Suprapubic skin (tissue), 4 donors: ENCODE data around the gene HPSE2. TPM values are rescaled to one million over a fixed set of nuclear protein-coding genes. Genes with fewer than 3 reads are reported as not detected.

ENCODE experiments used
- DNase-seq, 2 donors: peaks; one replicate each; pipeline ENCODE4 v3.0.0-alpha.2; 2019; ENCODE audit warnings: low spot score in 2 of 2
- H3K27ac ChIP-seq: fragments of 200-600 bp; sonication (generic); one replicate; pipeline ENCODE4 v1.5.1; 2019
- H3K27me3 ChIP-seq: fragments of 200-600 bp; sonication (generic); one replicate; pipeline ENCODE4 v1.5.1; 2019
- H3K36me3 ChIP-seq: fragments of 200-600 bp; sonication (generic); one replicate; pipeline ENCODE4 v1.5.1; 2019
- H3K4me1 ChIP-seq: fragments of 200-600 bp; sonication (generic); one replicate; pipeline ENCODE4 v1.5.1; 2019
- H3K4me3 ChIP-seq: fragments of 200-600 bp; sonication (generic); one replicate; pipeline ENCODE4 v1.5.1; 2019; ENCODE audit warnings: mild to moderate bottlenecking
- H3K9me3 ChIP-seq: fragments of 200-600 bp; sonication (generic); one replicate; pipeline ENCODE4 v1.5.1; 2019
- EP300 ChIP-seq: sonication (generic); formaldehyde crosslinking; IDR thresholded peaks from one replicate; pipeline ENCODE4 v1.6.1; 2017; ENCODE audit warnings: antibody characterized with exemption
- POLR2A ChIP-seq, 2 donors: fragments of 450-650 bp; IDR thresholded peaks; one replicate each; pipeline ENCODE4 v1.6.1; 2017; ENCODE audit warnings: antibody characterized with exemption in 2 of 2, mild to moderate bottlenecking in 2 of 2, moderate library complexity in 2 of 2
- POLR2AphosphoS5 ChIP-seq, 3 donors: sonication (generic); formaldehyde crosslinking; IDR thresholded peaks; one replicate each; pipeline ENCODE4 v1.6.1; 2017; ENCODE audit warnings: antibody characterized with exemption in 3 of 3
- WGBS: methylation state at CpG from one replicate; pipeline ENCODE4 v1.1.5; 2018; 5-methylcytosine and 5-hydroxymethylcytosine counted together
- total RNA-seq, 4 donors: library from RNA; depleted of rRNA; stranded (reverse); fragments of >200 nt; gene quantifications; one replicate each; pipeline ENCODE4 v1.1.0, GENCODE V29; 2016
- TF ChIP-seq, protein P1 (sequence below), 2 donors: fragments of 200-600 bp in 1 of 2; fragments of 450-650 bp in 1 of 2; sonication (generic) in 1 of 2; IDR thresholded peaks; one replicate each; pipeline ENCODE4 v1.5.1; 2016 to 2019; ENCODE audit warnings: antibody characterized with exemption in 2 of 2, mild to moderate bottlenecking in 1 of 2, moderate library complexity in 1 of 2

HPSE2 gene
- total RNA-seq, 4 donors from 2014 or later, result 0.95 to 1.3 (median 0.99) TPM

DNA sequence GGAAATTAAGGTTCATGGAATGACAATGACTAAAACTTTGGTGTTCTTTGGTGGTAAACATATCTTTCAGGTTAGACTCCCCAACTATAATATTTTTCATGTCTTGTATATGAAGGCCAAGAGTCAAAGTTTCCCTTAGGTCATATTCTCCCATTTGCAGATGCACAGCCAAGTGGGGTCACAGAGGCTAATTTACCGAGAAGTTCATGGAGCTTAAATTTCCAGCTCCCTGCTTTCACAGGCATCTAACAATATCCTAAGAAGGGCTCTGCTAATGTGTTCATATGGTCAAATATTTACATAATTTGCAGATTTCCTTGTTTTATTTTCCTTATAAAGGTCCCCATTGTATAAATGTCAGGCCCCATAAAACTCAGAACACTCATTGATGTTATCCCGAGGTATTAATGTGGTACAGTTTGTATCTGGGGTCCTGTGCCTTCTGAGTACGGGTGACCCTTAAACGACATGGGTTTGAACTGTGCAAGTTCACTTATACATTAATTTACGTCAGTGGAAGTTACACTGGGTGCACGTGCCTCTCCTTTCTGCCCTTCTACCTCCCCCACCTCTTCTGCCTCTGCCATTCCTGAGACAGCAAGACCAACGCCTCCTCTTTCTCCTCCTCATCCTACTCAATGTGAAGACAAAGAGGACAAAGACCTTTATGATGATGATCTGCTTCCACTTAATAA is 603.0 kb downstream of the HPSE2 start:
- Histone ChIP-seq H3K27ac (no peak overlapping the region), H3K9me3 (no peaks in the 10 kb centered on the region), H3K4me3 (no peak overlapping the region), H3K4me1 (no peaks in the 10 kb centered on the region), H3K27me3 (no peaks in the 10 kb centered on the region), H3K36me3 (no peaks in the 10 kb centered on the region)
- no peak for DNase-seq
- 77% methylated on average over 7 of the region's 7 CpGs for WGBS
- TF ChIP-seq EP300 (no peak), POLR2A (IDR thresholded peaks at IDR 0.05) (no peak), POLR2AphosphoS5 (IDR thresholded peaks at IDR 0.05) (no peak)
- TF ChIP-seq, protein P1, sequence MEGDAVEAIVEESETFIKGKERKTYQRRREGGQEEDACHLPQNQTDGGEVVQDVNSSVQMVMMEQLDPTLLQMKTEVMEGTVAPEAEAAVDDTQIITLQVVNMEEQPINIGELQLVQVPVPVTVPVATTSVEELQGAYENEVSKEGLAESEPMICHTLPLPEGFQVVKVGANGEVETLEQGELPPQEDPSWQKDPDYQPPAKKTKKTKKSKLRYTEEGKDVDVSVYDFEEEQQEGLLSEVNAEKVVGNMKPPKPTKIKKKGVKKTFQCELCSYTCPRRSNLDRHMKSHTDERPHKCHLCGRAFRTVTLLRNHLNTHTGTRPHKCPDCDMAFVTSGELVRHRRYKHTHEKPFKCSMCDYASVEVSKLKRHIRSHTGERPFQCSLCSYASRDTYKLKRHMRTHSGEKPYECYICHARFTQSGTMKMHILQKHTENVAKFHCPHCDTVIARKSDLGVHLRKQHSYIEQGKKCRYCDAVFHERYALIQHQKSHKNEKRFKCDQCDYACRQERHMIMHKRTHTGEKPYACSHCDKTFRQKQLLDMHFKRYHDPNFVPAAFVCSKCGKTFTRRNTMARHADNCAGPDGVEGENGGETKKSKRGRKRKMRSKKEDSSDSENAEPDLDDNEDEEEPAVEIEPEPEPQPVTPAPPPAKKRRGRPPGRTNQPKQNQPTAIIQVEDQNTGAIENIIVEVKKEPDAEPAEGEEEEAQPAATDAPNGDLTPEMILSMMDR (IDR thresholded peaks at IDR 0.05), result no peak

DNA sequence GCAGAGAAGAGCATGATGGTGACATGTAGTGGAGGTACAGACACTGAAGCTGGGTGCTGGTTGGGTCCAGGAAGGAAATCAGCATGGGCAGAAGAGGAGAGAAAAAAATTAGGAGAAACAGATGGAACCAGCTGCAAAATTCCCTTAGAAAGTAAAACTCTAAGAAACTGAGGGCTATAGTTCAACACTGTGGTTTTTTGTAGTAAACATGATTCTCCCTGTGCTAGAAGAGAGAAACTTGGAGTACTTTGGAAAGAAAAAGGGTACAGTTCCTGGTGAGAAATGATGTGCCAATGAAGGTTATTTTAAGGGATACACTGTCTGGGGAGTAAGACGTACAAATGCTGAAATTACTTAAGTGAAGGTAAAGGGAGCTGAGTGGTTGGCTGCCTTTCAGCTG is 607.4 kb downstream of the HPSE2 start:
- H3K9me3 ChIP-seq, result no peaks in the 10 kb centered on the region
- TF ChIP-seq POLR2AphosphoS5 (IDR thresholded peaks at IDR 0.05) (no peak), POLR2A (IDR thresholded peaks at IDR 0.05) (no peak), EP300 (no peak)
- TF ChIP-seq, protein P1 (IDR thresholded peaks at IDR 0.05), result no peak
- 68% methylated on average over 1 of the region's 1 CpG for WGBS
- DNase-seq, result no peak
- no peak overlapping the region for H3K4me3 ChIP-seq
- no peaks in the 10 kb centered on the region for H3K27me3 ChIP-seq
- no peaks in the 10 kb centered on the region for H3K36me3 ChIP-seq
- no peak overlapping the region for H3K27ac ChIP-seq
- H3K4me1 ChIP-seq, result no peaks in the 10 kb centered on the region

DNA sequence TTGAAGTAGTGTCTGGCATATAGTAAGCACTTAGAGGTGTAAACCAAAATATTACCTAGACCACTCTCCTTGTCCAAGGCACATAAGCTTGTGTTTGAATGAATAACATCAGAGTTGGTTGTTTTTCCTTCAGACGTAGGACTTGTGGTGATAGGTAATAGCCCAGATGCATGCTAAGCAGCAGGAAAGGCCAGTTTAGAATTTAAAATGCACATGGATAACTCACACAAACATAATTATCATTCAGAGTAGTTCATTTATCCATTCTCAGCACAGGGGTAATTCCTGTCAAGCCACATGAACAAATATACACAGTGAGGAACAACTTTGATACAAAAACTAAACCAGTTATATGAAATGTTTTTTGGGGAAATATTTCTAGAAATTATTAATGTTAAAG is 607.9 kb downstream of the HPSE2 start:
- Histone ChIP-seq H3K36me3 (no peaks in the 10 kb centered on the region), H3K4me3 (no peak overlapping the region), H3K9me3 (no peaks in the 10 kb centered on the region), H3K27me3 (no peaks in the 10 kb centered on the region), H3K27ac (no peak overlapping the region), H3K4me1 (no peaks in the 10 kb centered on the region)
- 83% methylated on average over 1 of the region's 1 CpG for WGBS
- no peak for TF ChIP-seq EP300
- TF ChIP-seq POLR2AphosphoS5 (IDR thresholded peaks at IDR 0.05), result no peak
- TF ChIP-seq, protein P1 (IDR thresholded peaks at IDR 0.05), result no peak
- TF ChIP-seq POLR2A (IDR thresholded peaks at IDR 0.05), result no peak
- no peak for DNase-seq

DNA sequence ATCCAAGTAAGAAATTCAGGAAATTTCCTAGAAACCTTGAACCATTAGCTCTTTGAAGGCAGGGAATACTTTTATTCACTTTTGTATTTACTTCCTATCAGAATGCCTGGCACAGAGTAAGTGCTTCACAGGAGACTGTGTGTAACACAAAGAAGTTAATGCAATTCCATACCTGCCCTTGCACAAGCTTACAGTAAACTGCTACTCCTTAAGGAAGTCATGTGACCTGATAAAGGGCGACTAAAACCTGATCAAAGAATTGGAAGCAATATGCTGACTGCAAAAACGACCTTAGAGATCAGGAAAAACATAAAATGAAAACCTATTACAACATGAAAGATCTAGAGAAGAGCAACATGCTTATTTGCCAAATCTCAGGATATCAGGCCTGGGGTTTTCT is 610.7 kb downstream of the HPSE2 start:
- Histone ChIP-seq H3K27ac (no peak overlapping the region), H3K4me3 (no peak overlapping the region), H3K27me3 (no peaks in the 10 kb centered on the region), H3K36me3 (no peaks in the 10 kb centered on the region), H3K9me3 (no peaks in the 10 kb centered on the region), H3K4me1 (no peaks in the 10 kb centered on the region)
- WGBS, result 46% methylated on average over 2 of the region's 2 CpGs
- DNase-seq, result no peak
- TF ChIP-seq POLR2A (IDR thresholded peaks at IDR 0.05) (no peak), POLR2AphosphoS5 (IDR thresholded peaks at IDR 0.05) (no peak), EP300 (no peak)
- TF ChIP-seq, protein P1 (IDR thresholded peaks at IDR 0.05), result no peak

DNA sequence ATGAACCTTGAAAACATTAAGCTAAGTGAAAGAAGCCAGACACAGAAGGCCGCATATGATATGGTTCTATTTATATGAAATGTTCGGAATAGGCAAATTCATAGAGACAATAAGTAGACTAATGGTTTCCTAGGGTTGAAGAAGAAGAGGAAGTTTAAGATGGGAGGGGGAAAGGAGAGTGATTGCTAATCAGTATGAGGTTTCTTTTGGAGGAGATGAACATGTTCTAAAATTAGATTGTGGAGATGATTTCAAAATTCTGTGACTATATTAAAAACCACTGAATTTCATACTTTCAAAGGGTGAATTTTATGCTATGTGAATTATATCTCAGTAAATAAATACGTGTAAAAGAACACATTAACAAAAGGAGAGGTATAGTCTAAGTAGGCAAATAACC is 612.5 kb downstream of the HPSE2 start:
- H3K9me3 ChIP-seq, result no peaks in the 10 kb centered on the region
- no peak for DNase-seq
- no peaks in the 10 kb centered on the region for H3K36me3 ChIP-seq
- H3K4me1 ChIP-seq, result no peaks in the 10 kb centered on the region
- 76% methylated on average over 3 of the region's 3 CpGs for WGBS
- H3K27ac ChIP-seq, result no peak overlapping the region
- TF ChIP-seq, protein P1 (IDR thresholded peaks at IDR 0.05), result no peak
- TF ChIP-seq POLR2AphosphoS5 (IDR thresholded peaks at IDR 0.05) (no peak), EP300 (no peak), POLR2A (IDR thresholded peaks at IDR 0.05) (no peak)
- no peaks in the 10 kb centered on the region for H3K27me3 ChIP-seq
- H3K4me3 ChIP-seq, result no peak overlapping the region
